IMR-90 (cell line): ENCODE results near the gene NDUFA7.
"Not testable (repeated sequence)": the region's sequence is repeated elsewhere in the genome, so short reads cannot be mapped to it uniquely, and the experiment has no call there.

Experiments
- CHD1 ChIP-seq: IDR thresholded peaks from 2 replicates; pipeline ENCODE4 v1.6.1; 2012; ENCODE audit warnings: low read depth, low read length, improper control_type of control experiment
- CTCF ChIP-seq: conservative IDR thresholded peaks from 2 replicates; pipeline ENCODE4 v1.5.1; 2012; ENCODE audit warnings: mild to moderate bottlenecking, low read depth, low read length, improper control_type of control experiment
- NFE2L2 ChIP-seq: fragments of 150-350 bp; IDR thresholded peaks from 2 replicates; pipeline ENCODE4 v1.6.1; 2016; ENCODE audit warnings: low read depth, mild to moderate bottlenecking, low read length
- POLR2A ChIP-seq: IDR thresholded peaks from 2 replicates; pipeline ENCODE4 v1.6.1; 2012; ENCODE audit warnings: mild to moderate bottlenecking, low read depth, low read length
- SMC3 ChIP-seq: fragments of 150-350 bp; IDR thresholded peaks from 2 replicates; pipeline ENCODE4 v1.6.1; 2016; ENCODE audit warnings: low read depth, mild to moderate bottlenecking, antibody characterized with exemption, low read length, moderate library complexity

- not testable (repeated sequence) for TF ChIP-seq NFE2L2, CTCF, SMC3, POLR2A, CHD1
Measured at GRCh38 chr19:8349629-8350372, 28.6 kb upstream of the NDUFA7 start.
